GM18508 (cell line): ENCODE measurements around the gene ERN2.
"Not testable (repeated sequence)": the region's sequence is repeated elsewhere in the genome, so short reads cannot be mapped to it uniquely, and the experiment has no call there.

ENCODE experiments used
- ATAC-seq: cut with Tn5 transposase; IDR thresholded peaks from one replicate; pipeline ENCODE4 v1.9.1; 2021; ENCODE audit warnings: moderate number of reproducible peaks; ENCODE audit not compliant: insufficient read depth, unreplicated experiment

Gene ERN2

DNA sequence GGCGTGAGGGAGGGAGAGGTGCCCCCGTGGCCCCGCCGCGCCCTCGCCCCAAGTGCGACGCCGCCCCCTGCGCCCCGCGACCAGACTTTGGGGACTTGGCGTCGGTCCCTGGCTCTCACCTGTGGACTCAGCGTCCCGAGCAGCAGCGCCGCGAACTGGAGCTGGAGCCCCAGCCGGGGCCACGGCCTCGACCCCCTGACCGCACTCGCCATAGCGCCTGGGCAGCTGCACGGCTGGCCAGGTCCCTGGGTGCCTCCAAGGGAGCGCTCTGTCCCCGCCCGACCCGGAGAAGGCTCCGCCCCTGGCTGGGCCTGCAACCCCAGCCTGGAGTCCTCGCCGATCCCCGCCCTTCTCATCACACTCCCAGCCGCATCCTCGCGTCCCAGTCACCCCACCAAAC is at the start of gene ERN2:
Gene ERN2 (minus strand): TSS at position 247 of the 400 bp plus-strand sequence. CDS start 35 bp downstream, at position 212.
- ATAC-seq: no peak

DNA sequence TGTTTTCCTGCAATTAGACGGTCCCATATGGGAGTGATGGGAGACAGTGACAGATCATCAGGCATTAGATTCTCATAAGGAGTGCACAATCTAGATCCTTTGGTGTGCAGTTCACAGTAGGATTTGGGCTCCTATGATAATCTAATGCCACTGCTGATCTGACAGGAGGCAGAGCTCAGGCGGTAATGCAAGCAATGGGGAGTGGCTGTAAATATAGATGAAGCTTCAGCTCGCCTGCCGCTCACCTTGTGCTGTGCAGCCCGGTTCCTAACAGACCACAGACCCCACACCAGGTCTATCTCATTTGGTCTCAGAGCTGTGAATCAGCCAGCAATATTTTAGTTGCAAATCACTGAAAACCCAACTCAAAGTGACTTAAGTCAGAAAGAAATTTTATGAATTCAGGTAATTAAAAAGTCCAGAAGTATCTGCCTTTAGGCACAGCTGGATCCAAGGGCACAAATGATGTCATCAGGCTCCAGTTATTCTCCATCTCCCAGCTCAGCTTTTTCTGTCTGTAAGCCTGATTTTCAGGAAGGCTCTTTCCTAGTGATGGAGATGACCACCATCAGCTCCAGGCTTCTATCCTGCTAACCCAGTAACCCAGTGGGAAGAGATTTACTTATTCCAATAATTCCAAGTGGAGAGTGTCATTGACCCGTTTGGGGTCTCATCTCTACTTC is 45.1 kb upstream of the ERN2 start:
- ATAC-seq: no peak

DNA sequence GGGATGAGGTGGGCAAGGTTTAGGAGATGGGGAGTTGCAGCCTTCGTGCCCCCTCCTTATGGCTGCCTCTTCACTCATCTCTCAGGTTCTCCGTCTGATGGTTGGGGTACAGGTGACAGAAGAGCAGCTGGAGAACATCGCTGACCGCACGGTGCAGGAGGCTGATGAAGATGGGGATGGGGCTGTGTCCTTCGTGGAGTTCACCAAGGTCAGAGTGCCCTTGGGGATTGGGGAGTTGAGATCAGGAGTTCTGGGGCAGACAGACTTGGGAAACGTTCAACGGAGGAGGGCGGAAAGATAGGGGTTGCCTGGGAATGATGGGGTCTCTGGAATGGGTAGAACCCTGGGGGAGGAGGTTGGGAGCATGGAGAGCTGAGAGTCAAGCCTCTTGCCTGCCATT is 44.1 kb upstream of the ERN2 start:
- no peak for ATAC-seq

DNA sequence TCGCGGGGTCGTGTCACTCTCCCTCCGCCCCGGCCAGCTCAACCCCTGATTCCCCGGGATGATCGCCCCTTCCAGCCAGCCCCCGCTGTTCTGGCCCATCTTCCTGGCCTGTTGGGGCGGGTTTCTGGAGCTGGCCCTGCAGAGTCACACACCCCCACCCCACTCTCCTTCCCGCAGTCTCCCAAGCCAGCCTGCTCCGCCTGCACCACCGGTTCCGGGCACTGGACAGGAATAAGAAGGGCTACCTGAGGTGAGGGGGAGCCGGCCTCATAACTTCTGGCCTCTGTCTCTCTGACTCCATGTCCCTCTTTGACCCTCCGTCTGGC is 42.4 kb upstream of the ERN2 start:
- no peak for ATAC-seq

DNA sequence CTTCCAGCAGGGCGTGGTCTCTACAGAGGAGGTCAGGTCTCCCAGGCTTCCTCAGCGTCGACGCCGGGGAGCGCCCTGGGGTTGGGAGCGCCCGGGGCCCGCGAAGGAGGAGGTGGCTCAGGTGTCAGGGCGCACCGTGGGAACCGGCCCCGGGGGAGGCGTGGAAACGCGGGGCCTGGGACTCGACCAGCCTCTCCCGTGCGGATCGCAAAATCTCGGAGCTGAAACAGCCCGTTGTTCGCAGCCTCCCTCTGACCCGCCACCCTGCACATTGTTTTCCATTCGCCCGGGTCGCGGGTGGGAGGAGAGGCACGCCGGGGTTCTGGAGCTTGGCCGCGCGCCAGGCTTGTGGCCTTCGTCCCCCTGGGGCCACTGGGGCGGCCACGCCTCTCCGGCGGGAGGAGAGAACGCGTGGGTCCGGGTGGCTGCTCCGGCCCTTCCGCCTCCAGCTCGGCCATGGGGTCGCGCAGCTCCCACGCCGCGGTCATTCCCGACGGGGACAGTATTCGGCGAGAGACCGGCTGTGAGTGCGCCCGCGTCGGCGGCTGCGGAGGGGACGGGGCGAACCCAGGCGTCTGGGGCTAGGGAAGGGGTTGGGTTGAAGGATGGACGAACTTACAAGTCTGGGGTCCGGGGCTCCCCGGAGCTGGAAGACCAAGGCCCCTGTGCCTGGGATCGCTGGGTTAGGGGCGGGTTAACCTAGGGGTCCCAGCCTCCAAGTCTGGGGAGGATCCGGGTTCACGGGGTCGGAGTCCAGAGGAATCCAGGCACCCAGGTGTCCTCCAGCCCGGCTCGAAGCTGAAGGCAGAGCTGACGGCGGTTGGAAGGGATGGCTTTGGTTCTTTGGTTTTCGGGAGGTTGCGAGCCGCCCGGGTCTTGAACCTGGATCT is 41.8 kb upstream of the ERN2 start, which contains the start of gene CHP2:
Gene CHP2 (plus strand): TSS at position 433 of the 890 bp plus-strand sequence. CDS start 24 bp downstream, at position 457.
- no peak for ATAC-seq

DNA sequence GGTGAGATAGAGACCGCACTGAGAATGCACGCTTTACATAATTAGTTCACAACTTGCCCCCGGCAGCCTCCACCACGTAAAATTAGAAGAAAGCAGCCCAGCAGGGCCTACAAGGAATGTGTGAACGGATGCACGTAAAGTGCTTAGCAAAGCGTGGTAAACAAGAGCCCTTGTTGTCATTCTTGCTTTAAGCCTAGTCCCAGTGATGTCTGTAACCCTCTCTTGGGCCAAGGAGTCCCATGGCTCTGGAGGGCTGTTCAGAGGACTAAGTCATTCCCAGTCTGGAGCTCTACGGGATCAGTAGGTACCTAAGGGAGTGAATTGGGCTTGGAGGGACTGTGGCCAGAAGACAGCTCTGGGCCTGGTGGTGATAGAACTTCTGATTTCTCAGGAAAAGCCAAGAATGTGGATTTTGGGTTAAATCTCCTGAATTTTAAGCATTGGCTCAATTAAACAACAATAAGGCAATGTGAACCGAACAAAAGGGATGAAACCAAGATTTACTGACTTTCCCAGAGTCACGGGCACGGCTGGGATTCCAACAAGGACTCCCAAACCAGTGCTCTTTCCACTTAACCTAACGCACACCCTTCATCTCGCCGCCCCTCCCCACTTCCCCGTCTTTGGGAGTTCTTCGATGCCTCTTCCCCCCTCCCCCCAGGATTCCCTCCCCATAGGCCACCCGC is 41.0 kb upstream of the ERN2 start:
- ATAC-seq: no peak

DNA sequence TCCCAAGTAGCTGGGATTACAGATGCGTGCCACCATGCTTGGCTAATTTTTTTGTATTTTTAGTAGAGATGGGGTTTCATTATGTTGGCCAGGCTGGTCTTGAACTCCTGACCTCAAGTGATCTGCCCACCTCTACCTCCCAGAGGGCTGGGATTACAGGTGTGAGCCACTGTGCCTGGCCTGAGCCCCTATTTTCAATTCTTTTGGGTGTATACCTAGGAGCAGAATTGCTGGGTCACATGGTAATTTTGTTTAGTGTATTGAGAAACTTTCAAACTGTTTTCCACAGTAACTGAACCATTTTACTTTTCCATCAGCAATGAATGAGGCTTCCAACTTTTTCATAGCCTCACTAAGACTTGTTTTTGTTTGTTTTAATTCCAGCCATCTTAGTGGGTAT is 38.0 kb upstream of the ERN2 start:
- not testable (repeated sequence) for ATAC-seq

DNA sequence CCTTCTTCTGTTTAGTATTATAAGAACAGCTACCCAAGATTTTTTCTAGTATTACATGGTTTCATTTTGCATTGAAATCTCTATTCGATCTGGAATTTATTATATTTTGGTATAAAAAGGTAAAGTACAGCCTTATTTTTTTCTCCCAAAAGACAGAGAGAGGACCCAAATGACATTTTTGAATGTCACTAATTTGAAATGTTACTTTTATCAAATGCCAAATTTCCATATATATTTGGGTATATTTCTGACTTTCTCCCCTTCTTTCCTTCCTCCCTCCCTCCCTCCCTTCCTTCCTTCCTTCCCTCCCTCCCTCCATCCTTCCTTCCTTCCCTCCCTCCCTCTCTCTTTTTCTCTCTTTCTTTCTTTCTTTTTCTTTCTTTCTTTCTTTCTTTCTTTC is 35.6 kb upstream of the ERN2 start:
- no peak for ATAC-seq

DNA sequence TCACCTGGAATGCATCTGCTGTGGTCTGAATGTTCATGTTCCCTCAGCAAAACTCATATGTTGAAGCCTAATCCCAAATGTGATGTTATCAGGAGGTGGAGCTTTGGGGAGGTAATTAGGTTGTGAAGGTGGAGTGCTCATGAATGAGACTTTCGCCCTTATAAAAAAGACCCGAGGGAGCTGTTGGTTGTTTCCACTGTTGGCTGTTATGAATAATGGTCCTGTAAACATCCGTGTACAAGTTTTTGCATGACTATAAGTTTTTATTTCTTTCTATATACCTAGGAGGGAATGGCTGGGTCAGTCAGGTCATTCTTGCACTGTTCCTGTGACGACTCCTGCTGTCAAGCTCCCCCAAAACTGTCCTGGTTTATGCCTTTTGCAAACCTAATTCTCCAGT is 32.2 kb upstream of the ERN2 start:
- no peak for ATAC-seq

DNA sequence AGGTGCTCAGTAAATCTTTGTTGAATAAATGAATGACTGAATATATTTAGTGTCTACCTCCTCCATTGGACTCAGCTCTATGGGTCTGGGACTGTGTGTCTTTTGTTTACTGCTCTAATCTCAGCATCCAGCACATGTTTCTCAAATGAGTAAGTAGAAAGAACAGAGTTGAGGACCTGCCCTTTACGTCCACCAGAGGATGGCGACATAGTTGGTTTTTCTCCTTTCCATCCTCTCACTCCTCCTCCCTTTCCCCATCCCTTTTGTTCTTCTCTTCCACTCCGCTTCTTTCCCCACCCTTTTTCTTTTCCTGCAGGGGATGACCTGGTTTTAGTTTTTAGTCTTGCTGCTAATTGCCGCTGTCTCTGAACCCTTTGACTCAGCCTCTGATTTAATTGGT is 29.7 kb upstream of the ERN2 start:
- ATAC-seq: no peak

DNA sequence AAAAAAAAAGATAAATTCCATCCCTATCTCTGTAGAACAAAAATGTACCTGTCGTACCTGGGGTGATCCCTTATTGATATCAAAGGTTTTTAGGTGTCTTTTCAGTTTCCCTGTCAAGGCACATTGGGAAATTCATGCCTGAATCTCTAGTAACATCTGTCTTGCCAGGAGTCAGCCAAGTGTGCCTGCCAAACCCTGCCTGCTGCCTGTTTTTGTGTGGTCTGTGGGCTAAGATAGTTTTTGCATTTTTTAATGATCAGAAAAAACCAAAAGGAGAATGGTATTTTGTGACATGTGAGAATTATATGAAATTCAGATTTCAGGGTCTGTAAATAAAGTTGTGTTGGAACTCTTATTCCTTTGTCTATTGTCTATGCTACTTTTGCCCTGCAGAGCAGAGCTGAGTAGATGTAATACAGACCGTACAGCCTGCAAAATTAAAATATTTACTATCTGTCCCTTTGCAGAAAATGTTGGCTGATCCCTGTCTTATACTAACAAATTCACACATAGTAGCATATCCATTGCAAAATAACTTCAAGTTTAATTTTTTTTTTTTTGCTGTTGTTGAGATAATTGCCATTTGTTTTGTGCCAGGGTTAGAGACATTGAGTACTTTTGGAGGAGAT is 28.8 kb upstream of the ERN2 start:
- no peak for ATAC-seq

DNA sequence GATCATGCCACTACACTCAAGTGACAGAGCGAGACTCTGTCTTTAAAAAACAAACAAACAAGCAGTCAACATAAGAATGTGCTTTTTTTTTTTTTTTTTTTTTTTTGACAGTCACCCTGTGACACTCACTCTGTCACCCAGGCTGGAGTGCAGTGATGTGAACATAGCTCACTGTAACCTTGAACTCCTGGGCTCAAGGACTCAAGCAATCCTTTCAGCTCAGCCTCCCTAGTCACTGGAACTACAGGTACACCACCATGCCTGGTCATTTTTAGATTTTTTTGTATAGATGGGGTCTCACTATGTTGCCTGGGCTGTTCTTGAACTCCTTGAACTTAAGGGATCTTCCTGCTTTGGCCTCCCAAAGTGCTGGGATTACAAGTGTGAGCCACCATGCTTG is 26.5 kb upstream of the ERN2 start:
- ATAC-seq: no peak

DNA sequence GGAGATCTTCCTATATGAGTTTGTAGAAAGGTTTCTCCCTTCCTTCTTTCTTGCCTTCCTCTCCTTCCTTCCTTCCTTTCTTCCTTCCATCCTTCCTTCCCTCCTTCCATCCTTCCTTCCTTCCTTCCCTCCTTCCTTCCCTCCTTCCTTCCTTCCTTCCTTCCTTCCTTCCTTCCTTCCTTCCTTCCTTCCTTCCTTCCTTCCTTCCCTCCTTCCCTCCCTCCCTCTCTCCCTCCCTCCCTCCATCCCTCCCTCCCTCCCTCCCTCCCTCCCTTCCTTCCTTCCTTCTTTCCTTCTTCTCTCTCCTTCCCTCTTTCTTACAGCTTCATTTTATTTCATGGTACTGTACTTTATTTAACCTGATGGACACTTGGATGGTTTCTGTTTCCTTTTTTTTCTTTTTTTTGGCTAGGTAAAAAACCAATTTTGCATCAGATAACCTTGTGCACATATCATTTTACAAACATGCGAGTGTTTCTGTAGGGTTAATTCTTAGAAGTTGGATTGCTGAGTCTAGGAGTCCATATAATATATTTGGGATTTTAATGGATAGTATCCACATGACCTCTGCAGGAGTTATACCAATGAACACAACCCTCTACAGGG is 24.5 kb upstream of the ERN2 start:
- not testable (repeated sequence) for ATAC-seq

DNA sequence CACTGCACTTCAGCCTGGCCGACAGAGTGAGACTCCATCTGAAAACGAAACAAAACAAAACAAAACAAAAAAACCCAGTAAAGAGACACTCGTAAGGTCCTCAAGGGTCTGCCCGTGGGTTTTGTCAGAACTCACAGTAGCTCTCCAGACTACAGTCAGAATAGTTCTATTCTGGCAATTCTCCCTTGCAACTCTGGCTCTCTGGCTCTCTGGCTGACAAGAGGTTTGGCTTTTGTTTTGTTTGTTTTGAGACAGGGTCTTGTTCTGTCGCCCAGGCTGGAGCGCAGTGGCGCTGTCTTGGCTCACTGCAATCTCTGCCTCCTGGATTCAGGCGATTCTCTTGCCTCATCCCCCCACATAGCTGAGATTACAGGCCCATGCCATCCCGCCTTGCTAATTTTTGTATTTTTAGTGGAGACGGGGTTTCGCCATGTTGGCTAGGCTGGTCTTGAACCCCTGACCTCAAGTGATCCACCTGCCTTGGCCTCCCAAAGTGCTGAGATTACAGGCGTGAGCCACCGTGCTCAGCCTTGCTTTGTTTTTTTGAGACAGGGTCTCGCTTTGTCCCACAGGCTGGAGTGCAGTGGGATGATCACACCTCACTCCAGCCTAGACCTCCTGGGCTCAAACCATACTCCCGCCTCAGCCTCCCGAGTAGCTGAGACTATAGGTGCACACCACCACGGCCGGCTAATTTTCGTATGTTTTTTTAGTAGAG is 21.3 kb upstream of the ERN2 start:
- ATAC-seq: no peak

DNA sequence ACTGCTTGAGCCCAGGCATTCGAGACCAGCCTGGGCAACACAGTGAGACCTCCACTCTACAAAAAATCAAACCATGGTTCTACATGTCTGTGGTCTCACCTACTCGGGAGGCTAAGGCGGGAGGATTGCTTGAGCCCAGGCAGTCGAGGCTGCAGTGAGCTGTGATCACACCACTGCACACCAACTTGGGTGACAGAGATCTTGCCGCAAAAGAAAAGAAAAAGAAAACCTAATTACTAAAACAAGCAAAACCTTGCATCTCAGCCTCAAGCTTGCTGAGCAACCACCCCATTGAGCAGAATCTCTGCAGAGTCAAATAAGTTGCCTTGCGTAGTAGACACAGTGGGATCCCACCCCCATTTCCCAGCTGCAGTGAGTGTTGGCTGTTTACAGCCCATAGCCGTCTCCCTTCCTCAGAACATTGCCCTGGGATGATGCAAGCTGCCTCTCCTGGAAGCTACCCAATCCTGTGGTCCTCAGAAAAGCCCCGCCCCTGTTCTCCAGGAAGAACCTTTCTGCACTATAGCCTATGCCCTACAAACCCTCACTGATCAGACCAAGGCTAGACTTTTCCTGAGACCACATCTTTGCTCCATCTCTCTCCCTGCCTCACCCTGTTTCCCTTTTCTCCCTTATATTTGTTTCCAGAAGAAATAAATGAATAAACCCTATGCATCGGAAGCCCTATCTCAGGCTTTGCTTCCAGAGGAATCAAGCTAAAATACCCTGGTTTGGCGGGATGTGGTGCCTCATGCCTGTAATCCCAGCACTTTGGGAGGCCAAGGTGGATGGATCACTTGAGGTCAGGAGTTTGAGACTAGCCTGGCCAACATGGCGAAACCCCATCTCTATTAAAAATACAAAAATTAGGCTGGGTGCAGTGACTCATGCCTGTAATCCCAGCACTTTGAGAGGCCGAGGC is 16.7 kb upstream of the ERN2 start:
- no peak for ATAC-seq

DNA sequence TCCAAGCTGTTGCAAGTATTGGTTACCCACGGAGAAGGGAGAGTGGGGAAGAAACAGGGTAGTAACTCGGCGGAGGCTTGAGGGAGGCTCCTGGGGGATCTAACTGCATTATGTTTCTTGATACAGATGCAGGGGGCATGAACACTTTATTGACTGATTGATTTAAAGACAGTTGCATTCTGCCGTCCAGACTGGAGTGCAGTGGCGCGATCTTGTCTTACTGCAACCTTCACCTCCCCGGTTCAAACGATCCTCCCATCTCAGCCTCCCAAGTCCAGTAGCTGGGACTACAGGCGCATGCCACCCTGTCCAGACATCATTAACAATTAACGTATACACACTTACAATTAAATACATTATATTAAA is 15.1 kb upstream of the ERN2 start:
- ATAC-seq: no peak

DNA sequence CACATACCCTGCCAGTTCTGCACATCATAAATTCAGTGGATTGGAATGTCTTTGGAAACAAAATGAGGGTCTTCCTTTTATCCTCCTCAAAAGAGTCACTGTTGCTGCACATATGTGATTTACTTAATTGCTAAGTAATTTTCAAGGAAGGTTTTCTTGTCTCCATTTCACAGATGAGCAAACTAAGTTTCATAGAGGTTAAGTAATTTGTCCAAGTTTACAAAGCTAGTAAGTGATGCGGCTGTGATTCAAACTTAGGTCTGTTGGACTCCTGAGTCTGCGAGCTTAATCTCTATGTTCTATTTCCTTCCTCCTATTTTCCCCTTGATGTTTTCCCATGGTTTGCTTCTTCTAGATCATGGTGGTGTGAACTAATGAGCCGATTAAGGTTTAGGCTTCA is 13.7 kb upstream of the ERN2 start:
- ATAC-seq: no peak

DNA sequence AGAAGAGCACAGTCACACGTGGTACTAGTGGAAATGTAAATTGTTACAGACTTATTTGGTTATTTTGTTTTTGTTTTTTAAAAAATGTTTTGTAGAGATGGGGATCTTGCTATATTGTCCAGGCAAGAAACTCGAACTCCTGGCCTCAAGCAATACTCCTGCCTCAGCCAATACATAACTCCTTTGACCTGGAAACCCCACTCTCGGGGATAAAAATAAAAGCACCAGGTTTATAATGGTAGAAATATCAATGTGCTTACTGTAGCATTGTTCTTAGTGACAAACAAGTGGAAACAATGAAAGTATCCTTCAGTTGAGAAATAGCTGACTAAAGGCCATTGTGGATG is 11.7 kb upstream of the ERN2 start:
- no peak for ATAC-seq
